HL-60 (cell line): ENCODE data around the gene RHBDF2.

Experiments used
- CTCF ChIP-seq: IDR thresholded peaks from one replicate; pipeline ENCODE4 v1.5.1; 2011; ENCODE audit warnings: low read length, control low read depth, inconsistent platforms; ENCODE audit not compliant: insufficient read depth
- GABPA ChIP-seq: IDR thresholded peaks from 2 replicates; pipeline ENCODE4 v1.6.1; 2012; ENCODE audit warnings: low read depth
- POLR2AphosphoS5 ChIP-seq: IDR thresholded peaks from 2 replicates; pipeline ENCODE4 v1.6.1; 2012; ENCODE audit warnings: low read depth
- REST ChIP-seq: IDR thresholded peaks from 2 replicates; pipeline ENCODE4 v1.6.1; 2012; ENCODE audit warnings: low read depth; ENCODE audit not compliant: insufficient replicate concordance

GRCh38 chr17:76541739-76542454 lies 40.7 kb upstream of the RHBDF2 start:
- no peak for TF ChIP-seq REST
- no peak for TF ChIP-seq CTCF
- TF ChIP-seq POLR2AphosphoS5 = no peak
- TF ChIP-seq GABPA = no peak
